Measurements from ENCODE around the gene ZSCAN21.

Gene ZSCAN21

GRCh38 chr7:100079024-100079560 lies 29.5 kb downstream of the ZSCAN21 start:
- no peak for DNase-seq

- peak; percentile 48 to 72 for DNase-seq
Observed at GRCh38 chr7:100080907-100081534, 31.4 kb downstream of the ZSCAN21 start.

- peak; percentile 99 for DNase-seq
Observed at GRCh38 chr7:100081535-100082102, 32.0 kb downstream of the ZSCAN21 start, which contains the start of gene ZNF3. Gene ZNF3 (minus strand): TSS chr7:100081723. CDS start chr7:100077357, 4,366 bp downstream.

- no peak for DNase-seq
Observed at GRCh38 chr7:100082978-100083377, 33.4 kb downstream of the ZSCAN21 start.

GRCh38 chr7:100085515-100085914 lies 35.9 kb downstream of the ZSCAN21 start:
- no peak for DNase-seq

GRCh38 chr7:100087055-100087750 lies 37.6 kb downstream of the ZSCAN21 start:
- no peak for DNase-seq

GRCh38 chr7:100088095-100088620 lies 38.6 kb downstream of the ZSCAN21 start:
- no peak for DNase-seq

GRCh38 chr7:100088621-100089457 lies 39.3 kb downstream of the ZSCAN21 start, which contains the start of gene COPS6:
Gene COPS6 (plus strand): TSS chr7:100088969. CDS start chr7:100088991, 22 bp downstream.
- peak; percentile 81 to 83 for DNase-seq

GRCh38 chr7:100089458-100090196 lies 40.1 kb downstream of the ZSCAN21 start:
- no peak for DNase-seq

GRCh38 chr7:100090527-100091410 lies 41.2 kb downstream of the ZSCAN21 start:
- no peak for DNase-seq

- no peak for DNase-seq
Observed at GRCh38 chr7:100091411-100092181, 42.0 kb downstream of the ZSCAN21 start.

- DNase-seq = no peak
Observed at GRCh38 chr7:100093054-100093453, 43.5 kb downstream of the ZSCAN21 start.

- DNase-seq = no peak
Observed at GRCh38 chr7:100093498-100093897, 43.9 kb downstream of the ZSCAN21 start.

GRCh38 chr7:100093925-100094486 lies 44.4 kb downstream of the ZSCAN21 start:
- no peak for DNase-seq

- no peak for DNase-seq
Observed at GRCh38 chr7:100095289-100095688, 45.7 kb downstream of the ZSCAN21 start.

GRCh38 chr7:100095704-100096103 lies 46.1 kb downstream of the ZSCAN21 start:
- DNase-seq = no peak

- no peak for DNase-seq
Observed at GRCh38 chr7:100098913-100099312, 49.3 kb downstream of the ZSCAN21 start.

GRCh38 chr7:100099452-100099851 lies 49.9 kb downstream of the ZSCAN21 start:
- DNase-seq = no peak

- peak; percentile 97 to 98 for DNase-seq
Observed at GRCh38 chr7:100100420-100101015, 50.9 kb downstream of the ZSCAN21 start.

Measured in NCI-H2081 (cell line).